ENCODE data around the gene APOC4. TPM values are rescaled to one million over a fixed set of nuclear protein-coding genes. Genes with fewer than 3 reads are reported as not detected.
A peak's percentile ranks its signal among the peaks of the same experiment; 100 is the strongest.
"Not testable (repeated sequence)": the region's sequence is repeated elsewhere in the genome, so short reads cannot be mapped to it uniquely, and the experiment has no call there.

APOC4 gene
- polyA plus RNA-seq, 1 of the 3 experiments (the other 2 are of a cell fraction) = not detected

DNA sequence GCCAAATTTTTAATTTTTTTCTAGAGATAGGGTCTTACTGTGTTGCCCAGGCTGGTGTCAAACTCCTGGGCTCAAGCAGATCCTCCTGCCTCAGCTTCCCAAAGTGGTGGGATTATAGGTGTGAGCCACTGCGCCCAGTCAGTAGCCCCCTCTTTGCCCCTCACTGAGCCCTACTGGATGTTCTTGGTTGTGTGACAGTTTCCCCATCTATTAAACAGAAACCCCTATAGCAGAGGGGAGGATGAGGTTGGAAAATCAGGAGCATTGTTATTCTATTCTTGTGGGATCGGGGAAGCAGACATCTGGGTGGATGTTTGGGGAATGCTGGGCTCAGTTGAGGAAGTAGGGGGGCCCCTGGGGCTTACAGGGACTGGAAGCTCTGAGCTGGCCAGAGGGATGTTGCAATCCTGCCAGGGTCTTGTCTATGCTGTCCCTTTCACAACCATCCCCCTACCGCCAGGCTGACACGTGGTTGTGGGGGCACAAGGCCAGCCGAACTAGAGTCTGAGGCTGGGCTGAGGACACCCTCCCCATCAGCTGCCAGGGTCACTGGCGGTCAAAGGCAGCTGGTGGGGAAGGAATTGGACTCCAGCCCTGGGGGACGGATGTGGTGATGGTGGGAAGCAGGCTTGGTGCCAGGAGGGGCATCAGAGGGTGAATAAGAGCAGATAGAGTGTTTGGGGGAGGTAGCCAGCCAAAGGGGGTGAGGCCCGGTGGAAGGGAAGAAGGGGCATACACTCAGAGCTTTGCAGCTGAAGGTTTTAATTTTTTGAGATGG, 16.7 kb upstream of the APOC4 start (continued):
- TF ChIP-seq, protein P1, sequence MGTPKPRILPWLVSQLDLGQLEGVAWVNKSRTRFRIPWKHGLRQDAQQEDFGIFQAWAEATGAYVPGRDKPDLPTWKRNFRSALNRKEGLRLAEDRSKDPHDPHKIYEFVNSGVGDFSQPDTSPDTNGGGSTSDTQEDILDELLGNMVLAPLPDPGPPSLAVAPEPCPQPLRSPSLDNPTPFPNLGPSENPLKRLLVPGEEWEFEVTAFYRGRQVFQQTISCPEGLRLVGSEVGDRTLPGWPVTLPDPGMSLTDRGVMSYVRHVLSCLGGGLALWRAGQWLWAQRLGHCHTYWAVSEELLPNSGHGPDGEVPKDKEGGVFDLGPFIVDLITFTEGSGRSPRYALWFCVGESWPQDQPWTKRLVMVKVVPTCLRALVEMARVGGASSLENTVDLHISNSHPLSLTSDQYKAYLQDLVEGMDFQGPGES (IDR thresholded peaks at IDR 0.05; ENCODE audit: low read depth, low read length) = no peak
- TF ChIP-seq EZH2phosphoT487 (IDR thresholded peaks at IDR 0.05; ENCODE audit: borderline replicate concordance, low read depth) = no peak
- TF ChIP-seq TAF1 (IDR thresholded peaks at IDR 0.05; ENCODE audit: borderline replicate concordance, low read depth, low read length) = no peak
- no peak for TF ChIP-seq RXRA (IDR thresholded peaks at IDR 0.05; ENCODE audit: borderline replicate concordance, low read depth)
- no peak for TF ChIP-seq TEAD4 (IDR thresholded peaks at IDR 0.05; ENCODE audit: borderline replicate concordance, insufficient read depth)

DNA sequence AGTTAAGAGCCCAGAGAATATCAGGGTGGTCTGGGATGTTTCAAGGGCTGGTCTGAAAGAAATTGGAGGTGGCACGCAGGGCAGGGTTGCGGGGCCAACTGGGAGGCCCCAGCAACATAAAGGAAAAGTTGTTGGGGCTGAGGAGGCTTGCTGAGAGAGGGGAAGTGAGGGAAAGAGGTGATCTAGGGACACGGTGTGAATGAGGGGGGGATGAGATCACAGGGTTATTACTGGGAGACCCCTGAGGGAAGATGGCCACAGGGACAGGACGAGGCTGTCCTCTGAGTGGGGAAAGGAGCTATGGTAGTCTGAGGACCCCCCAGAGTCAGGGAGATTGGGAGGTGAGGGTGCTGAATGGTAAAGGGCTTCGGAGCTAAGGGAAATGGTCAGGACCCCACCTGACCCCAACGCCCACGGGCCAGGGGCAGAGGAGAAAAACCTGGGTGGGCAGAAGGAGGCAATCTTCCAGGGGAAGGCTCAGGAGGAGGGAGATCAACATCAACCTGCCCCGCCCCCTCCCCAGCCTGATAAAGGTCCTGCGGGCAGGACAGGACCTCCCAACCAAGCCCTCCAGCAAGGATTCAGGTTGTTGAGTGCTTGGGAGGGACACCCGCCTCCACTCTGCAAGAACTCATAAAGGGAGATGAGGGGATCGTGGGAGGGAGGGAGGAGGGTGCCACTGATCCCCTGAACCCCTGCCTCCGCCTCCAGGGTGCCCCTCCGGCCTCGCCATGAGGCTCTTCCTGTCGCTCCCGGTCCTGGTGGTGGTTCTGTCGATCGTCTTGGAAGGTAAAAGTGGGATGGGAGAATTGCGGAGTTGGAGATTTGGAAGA, 15.6 kb upstream of the APOC4 start:
- POLR2A ChIA-PET; H3F3A ChIP-seq (replicated peaks; ENCODE audit: insufficient read depth); H2AFZ ChIP-seq (ENCODE audit: low read depth); H3K9me2 ChIP-seq; H3K9me3 ChIP-seq; H3K4me1 ChIP-seq (ENCODE audit: control insufficient read depth in 1 of 2, insufficient read depth in 2 of 2, low read depth in 1 of 2, low read length in 1 of 2); H4K20me1 ChIP-seq (ENCODE audit: insufficient read depth); H3K4me3 ChIP-seq (ENCODE audit: low read depth in 2 of 2, low read length in 1 of 2); H3K9ac ChIP-seq; H3K79me2 ChIP-seq (ENCODE audit: insufficient read depth); H3K27ac ChIP-seq (ENCODE audit: low read depth in 2 of 2, low read length in 1 of 2); H3K36me3 ChIP-seq (replicated peaks in 1 of 2; ENCODE audit: control insufficient read depth in 1 of 2, insufficient read depth in 2 of 2, low read length in 1 of 2): not testable (repeated sequence)
- Histone ChIP-seq H3K4me2 (peak overlapping the region; percentile 63), H3K27me3 (ENCODE audit: insufficient read depth) (0 out of 2 replicates have a peak, but pooled peaks cover 11% of the 10 kb centered on the region)
- DNase-seq = peak; percentile 33
- WGBS (ENCODE audit: low lambda C conversion rate) = 60% methylated on average over 14 of the region's 19 CpGs
- CTCF ChIA-PET = interaction anchor here (0.7 to 1.2 kb wide), 2 partner anchors 11 to 383 kb away, joined by 3 to 4 read pairs; partner anchors contain the start of gene APOC1

DNA sequence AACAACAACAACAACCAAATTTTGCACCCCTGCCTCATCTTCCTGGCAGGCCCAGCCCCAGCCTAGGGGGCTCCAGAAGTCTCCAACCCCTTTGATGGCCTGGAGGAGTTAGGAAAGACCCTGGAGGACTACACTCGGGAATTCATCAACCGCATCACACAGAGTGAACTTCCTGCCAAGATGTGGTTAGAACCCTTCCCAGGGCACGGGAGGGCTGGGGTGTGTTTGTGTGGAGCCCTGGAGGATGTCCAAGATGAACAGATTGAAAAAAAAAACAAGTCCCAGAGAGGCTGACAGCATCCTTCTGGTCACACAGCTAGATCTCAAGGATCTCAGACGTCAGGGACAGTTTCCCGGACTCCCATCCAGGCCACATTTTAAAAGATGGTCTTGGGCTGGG, 14.3 kb upstream of the APOC4 start:
- no peaks in the 10 kb centered on the region for H4K20me1 ChIP-seq (ENCODE audit: insufficient read depth)
- H3K79me2 ChIP-seq (ENCODE audit: insufficient read depth) = no peaks in the 10 kb centered on the region
- H3F3A ChIP-seq (replicated peaks; ENCODE audit: insufficient read depth) = no peaks in the 10 kb centered on the region
- WGBS (ENCODE audit: low lambda C conversion rate) = 73% methylated on average over 5 of the region's 5 CpGs
- 0 out of 2 replicates have a peak overlapping the region, but pooled peaks have one; percentile 63 for H3K4me2 ChIP-seq
- no peak overlapping the region for H3K9ac ChIP-seq
- no peaks in the 10 kb centered on the region; a peak in 1 of 4 replicates for H3K4me1 ChIP-seq (ENCODE audit: control insufficient read depth in 1 of 2, insufficient read depth in 2 of 2, low read depth in 1 of 2, low read length in 1 of 2)
- H3K27me3 ChIP-seq (ENCODE audit: insufficient read depth) = 0 out of 2 replicates have a peak, but pooled peaks cover 14% of the 10 kb centered on the region
- no peaks in the 10 kb centered on the region for H3K36me3 ChIP-seq (replicated peaks in 1 of 2; ENCODE audit: control insufficient read depth in 1 of 2, insufficient read depth in 2 of 2, low read length in 1 of 2)
- H3K9me2 ChIP-seq = no peaks in the 10 kb centered on the region
- no peak overlapping the region for H2AFZ ChIP-seq (ENCODE audit: low read depth)
- CTCF ChIA-PET = interaction anchor here (1.0 kb wide), 1 partner anchor 25 kb away, joined by 3 read pairs; no protein-coding TSS in a partner anchor
- H3K4me3 ChIP-seq (ENCODE audit: low read depth in 2 of 2, low read length in 1 of 2) = no peak overlapping the region
- peak; percentile 2 for DNase-seq
- no peak for TF ChIP-seq CHD2 (IDR thresholded peaks at IDR 0.05; ENCODE audit: low read length, partially characterized antibody)
- no peak for TF ChIP-seq FOSL2 (IDR thresholded peaks at IDR 0.05; ENCODE audit: borderline replicate concordance, low read depth)
- TF ChIP-seq TAF1 (IDR thresholded peaks at IDR 0.05; ENCODE audit: borderline replicate concordance, low read depth, low read length) = no peak
- no peak for TF ChIP-seq POLR2AphosphoS5 (IDR thresholded peaks at IDR 0.05; ENCODE audit: low read depth, low read length)
- TF ChIP-seq TCF12 (IDR thresholded peaks at IDR 0.05) = no peak
- POLR2A ChIA-PET = no interaction called here
- H3K9me3 ChIP-seq = no peaks in the 10 kb centered on the region
- H3K27ac ChIP-seq (ENCODE audit: low read depth in 2 of 2, low read length in 1 of 2) = no peak overlapping the region

All from SK-N-SH (cell line).